CD4-positive, alpha-beta T cell treated with Interleukin-1 beta for 1 hour (primary cell): ENCODE data around the gene PLXNA4.
"Not testable (repeated sequence)": the region's sequence is repeated elsewhere in the genome, so short reads cannot be mapped to it uniquely, and the experiment has no call there.

ENCODE experiments used
- DNase-seq, 2 donors: peaks; one replicate each; pipeline ENCODE4 v3.0.0-alpha.2; 2020 to 2022

PLXNA4 gene, protein sequence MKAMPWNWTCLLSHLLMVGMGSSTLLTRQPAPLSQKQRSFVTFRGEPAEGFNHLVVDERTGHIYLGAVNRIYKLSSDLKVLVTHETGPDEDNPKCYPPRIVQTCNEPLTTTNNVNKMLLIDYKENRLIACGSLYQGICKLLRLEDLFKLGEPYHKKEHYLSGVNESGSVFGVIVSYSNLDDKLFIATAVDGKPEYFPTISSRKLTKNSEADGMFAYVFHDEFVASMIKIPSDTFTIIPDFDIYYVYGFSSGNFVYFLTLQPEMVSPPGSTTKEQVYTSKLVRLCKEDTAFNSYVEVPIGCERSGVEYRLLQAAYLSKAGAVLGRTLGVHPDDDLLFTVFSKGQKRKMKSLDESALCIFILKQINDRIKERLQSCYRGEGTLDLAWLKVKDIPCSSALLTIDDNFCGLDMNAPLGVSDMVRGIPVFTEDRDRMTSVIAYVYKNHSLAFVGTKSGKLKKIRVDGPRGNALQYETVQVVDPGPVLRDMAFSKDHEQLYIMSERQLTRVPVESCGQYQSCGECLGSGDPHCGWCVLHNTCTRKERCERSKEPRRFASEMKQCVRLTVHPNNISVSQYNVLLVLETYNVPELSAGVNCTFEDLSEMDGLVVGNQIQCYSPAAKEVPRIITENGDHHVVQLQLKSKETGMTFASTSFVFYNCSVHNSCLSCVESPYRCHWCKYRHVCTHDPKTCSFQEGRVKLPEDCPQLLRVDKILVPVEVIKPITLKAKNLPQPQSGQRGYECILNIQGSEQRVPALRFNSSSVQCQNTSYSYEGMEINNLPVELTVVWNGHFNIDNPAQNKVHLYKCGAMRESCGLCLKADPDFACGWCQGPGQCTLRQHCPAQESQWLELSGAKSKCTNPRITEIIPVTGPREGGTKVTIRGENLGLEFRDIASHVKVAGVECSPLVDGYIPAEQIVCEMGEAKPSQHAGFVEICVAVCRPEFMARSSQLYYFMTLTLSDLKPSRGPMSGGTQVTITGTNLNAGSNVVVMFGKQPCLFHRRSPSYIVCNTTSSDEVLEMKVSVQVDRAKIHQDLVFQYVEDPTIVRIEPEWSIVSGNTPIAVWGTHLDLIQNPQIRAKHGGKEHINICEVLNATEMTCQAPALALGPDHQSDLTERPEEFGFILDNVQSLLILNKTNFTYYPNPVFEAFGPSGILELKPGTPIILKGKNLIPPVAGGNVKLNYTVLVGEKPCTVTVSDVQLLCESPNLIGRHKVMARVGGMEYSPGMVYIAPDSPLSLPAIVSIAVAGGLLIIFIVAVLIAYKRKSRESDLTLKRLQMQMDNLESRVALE (N-terminal part only)

DNA sequence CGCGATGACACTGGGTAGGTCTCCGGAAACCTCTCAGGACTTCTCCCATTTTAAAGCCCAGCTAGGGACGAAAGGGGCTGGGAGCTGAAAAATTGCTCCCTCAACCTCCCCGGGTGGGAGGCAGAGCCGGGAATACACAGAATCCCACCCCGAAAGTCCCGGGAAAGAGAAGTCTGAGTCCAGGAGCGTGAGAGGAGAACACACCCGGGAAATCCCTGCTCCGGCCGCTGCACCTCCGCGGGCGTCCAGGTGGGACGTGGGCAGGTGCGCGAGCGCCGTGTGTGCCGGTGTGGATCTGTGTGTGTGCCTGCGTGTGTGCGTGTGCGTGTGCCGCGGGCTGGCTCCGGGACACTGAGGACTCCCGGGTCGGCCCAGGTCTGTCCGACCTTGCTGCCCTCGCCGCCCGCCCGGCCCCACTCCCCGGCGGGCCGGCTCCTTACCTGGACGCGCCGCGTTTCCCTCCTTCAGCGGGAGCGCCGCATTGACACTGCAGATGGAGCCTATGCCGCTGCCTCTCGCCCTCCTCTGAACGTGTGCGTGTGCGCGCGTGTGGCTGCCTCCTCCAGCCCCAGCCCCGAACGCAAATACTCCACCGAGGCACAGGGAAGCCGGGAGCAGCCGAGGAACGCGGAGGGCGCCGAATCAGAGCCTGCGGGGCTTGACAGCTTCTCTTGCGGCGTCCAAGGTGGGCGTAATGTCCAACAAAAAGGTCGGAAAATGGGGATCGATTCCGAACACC, at the start of gene PLXNA4:
Gene PLXNA4, minus strand, starts transcription at position 489 of the 739 bp plus-strand sequence. CDS start 67,777 bp downstream, outside the sequence.
- no peak for DNase-seq

DNA sequence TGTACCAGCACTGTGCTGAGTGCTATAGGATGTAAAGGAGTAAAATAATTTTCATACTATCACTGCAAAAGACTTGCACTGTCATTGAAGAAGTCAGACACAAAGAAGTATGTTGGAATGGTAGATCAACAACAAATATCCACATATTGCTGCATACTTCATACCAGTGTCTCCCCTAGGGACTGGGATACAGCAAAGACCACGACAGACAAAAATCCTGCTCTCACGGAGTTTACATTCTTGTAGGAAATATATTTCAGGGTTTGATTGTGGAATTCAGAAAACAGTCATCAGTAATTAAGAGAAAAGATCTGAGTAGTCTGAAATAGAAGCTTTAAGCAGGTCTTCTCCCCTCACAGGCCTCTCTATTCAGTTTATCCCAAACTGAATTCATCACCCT, 49.4 kb upstream of the PLXNA4 start:
- DNase-seq: no peak

DNA sequence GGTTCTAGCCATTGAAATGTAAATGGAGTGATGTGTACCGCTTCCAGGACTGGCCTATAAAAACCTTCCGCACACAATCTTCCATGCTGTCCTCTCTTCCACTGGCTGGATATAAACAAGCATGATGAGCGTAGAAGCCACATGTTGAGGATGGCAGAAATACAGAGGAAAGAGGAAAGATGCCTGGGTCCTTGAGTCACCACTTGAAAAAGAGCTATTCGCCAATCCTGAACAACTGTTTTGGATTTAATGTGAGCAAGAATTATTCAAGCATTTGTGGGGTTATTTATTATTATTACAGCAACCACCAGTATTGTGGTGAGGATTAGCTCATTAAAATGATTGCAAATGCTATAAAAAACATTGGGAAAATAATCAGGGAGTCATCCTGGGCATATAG, 45.8 kb upstream of the PLXNA4 start:
- DNase-seq: no peak

DNA sequence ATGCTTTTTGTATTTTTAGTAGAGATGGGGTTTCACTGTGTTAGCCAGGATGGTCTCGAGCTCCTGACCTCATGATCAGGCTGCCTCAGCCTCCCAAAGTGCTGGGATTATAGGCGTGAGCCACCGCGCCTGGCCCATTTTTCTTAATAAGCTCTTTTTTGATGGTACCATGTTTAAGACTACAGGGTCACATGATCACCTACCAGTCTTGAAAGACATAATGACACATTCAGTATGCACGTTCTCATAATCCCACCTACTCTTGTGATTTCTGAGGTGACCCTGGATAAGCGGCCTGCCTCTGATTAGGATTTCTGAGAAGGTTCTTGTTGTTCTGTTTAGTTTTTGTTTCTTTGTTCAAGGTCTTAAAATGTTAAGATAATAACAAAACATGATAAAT, 43.7 kb upstream of the PLXNA4 start:
- DNase-seq: no peak

DNA sequence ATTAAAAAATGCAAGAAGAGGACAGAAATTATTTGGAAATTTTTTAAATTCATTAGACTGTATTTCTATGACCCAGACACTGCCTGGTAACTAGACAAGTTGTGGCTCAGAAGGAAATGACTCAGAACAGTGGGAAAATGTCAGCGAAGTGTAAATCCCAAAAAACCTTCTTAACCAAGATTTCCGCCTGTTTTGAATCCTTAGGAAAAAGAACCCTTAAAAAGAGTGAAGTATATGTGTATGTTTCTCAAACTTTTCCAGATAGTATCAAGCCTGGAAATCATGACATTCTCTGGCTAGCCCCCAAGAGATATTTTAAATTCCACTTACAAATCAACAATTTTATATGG, 42.7 kb upstream of the PLXNA4 start:
- DNase-seq: no peak

DNA sequence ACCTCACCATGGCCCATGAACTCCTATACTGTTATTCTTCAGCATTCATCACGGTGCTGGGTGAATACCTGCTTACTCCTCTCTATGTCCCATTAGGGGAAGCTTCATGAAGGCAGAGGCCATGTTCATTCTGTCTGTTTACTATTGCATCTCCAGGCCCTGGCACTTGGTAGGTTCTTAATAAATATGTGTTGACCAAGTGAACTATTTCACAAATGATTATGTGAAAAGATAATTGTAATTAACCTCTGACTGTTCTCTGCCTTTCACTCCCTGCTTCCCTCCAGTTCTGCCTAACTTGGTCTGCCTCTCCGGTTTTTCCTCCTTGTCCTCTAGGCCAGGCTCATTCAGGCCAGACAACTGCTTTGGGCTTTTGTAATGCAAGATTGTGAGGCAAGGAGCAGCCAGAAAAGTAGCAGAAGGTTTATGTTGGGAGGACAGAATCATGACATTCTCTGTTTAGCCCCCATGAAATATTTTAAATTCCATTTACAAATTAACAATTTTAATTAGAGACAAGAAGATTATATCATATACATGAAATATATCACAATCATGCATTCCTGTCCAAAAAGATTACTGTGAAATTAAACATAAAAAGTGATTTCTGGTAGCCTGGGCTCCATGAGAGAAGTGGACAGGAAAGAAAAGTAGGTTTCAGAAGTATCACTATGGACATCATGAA, 42.1 kb upstream of the PLXNA4 start:
- DNase-seq: no peak

DNA sequence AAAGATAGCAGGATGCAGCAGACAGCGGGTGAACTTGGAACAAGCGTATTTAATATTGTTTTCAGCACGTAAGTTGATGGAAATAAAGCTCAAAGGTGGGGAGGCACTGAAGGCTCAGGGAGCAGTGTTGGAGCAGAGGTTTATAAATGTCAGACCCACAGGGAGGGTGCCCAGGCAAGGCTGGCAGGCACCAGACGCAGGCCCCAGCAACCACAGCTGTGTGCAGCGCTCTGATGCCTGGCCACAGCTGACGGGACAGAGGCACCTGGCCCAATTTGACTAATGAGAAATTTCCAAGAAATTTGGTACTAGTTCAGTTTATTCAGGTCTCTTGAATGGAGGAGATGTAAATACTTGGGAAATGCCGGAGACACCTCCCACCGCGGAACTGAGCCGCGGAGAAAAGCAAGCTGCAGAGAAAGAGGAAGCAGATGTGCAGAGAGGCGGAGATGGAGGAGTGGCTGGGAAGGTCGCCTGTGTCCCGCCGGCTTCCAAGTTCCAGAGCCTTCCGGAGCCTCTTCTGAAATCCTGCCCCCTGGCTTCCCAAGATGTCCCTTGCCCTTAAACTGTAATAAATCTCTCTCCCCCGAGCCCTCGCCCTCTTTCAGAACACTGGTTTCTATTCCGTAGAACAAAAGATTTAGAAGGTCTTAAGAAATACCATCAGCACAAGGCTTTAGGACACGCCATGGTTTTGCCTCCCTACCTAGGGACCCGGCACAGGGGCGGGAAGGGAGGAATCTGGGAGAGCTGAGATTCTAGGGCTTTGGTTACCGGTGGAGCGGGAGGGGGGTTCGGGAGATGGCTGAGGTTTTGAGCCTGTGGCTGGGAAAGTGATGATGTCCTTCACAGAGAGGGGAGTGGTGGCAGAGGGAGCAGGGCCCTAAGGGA, 38.4 kb upstream of the PLXNA4 start:
- no peak for DNase-seq

DNA sequence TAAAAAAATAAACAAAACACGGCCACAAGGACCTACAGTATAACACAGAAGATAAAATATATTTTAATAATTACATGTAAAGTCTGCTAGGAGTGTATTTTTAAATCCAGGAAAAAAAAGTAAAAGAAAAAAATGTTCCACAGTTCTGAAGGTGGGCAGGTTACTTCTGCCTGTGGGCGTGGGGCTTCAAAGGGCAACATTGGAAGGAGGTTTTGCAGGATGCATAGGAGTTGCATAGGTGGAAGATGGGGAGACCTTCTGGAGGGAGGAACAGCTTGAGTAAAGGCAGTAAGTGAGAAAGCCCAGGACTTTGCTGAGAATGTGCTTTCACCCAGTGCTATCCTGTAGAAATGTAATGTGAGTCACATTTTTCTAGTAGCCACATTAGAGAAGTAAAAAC, 37.5 kb upstream of the PLXNA4 start:
- no peak for DNase-seq

DNA sequence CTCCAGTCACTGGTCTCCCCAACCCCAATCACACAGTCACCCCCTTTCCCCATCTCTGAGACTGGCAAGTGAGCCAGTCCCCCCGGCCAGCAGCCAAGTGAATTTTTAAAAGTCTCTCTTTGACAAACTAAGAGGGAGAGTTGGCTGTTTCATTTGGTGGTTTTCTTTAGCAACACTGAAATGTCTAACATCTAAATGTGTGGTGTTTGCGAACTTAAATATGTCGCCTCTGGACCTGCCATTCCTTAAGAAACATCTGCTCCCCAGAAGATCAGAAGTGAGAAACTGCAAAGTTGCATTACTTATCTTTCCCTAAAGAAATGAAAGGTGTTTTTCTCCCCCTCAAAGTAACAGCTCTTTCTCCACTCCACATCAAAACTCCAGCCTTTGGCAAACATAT, 34.7 kb upstream of the PLXNA4 start:
- no peak for DNase-seq

DNA sequence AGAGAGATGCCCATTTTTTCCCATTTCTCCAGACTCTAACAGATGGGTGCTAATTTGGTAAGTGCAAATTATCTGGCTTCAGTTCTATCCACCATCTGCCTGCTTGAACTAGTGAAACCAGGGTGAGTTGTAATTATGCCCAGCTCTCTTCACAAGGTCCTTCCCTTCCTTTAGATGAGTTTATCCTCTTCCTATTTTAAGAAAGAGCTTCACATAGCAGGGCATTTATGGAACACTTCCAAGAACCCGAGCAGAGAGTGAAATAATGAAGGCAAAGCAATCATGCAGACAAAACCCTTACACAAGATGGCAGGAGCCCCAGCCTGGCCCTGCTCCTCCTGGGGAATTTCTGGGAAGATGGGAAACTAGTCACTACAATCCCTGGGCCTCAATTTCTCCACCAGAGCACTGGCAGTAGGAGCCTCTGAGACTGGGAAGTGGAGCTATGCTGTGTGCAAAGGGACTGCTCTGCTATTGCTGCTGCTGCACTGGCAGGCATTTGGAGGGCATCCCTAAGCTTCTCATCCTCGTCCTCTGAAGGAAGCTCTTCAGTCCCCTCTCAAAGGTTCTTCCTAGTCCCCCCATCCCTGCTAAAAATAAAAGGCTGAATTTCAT, 33.7 kb upstream of the PLXNA4 start:
- no peak for DNase-seq

DNA sequence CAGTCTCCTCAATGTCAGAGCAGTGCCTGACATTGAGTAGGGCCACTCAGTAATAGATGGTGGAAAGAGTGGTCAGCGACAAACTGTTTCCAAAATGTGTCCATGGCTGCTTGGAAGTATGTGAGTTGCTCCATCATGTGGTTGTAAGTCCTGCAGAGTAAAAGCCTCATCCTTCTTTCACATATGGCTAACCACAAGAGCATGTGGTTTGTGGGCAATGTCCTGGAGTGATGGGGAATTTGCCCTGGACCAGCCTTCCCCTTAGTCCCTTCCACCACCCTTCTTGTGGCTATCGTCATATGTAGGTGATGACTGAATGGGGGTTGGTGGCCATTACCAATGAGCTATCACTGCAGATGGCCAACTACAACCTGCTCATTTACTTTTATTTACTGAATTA, 33.0 kb upstream of the PLXNA4 start:
- no peak for DNase-seq

DNA sequence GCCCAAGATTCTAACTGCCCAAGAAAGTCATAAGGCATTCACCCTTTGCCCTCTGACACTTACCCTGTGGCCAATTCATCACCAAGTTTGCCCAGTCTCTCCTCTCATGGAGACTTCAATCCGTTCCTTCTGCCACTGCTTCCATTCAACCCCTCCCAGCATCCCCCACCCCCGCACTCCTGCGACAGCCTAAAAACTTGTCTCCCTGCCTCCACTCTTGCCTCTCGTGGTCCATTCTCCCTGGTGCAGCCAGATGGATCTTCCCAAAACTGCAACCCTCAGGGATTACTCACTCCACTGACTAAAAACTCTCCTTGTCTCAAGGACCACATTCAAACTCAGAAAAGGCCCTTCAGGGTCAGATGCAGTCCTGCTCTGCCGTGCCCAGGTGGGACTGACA, 32.3 kb upstream of the PLXNA4 start:
- DNase-seq: no peak

DNA sequence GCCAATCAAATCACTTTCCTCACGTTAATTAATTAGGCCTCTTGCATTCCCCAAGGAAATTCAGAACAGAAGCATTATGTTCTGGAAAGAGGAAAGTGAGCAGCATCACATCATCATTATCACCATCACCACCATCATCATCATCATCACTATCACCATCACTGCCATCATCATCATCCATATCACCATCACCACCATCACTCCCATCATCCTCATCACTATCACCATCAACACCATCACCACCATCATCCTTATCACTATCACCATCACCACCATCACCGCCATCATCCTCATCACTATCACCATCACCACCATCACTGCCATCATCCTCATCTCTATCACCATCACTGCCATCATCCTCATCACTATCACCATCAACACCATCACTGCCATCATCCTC, 31.4 kb upstream of the PLXNA4 start:
- no peak for DNase-seq

DNA sequence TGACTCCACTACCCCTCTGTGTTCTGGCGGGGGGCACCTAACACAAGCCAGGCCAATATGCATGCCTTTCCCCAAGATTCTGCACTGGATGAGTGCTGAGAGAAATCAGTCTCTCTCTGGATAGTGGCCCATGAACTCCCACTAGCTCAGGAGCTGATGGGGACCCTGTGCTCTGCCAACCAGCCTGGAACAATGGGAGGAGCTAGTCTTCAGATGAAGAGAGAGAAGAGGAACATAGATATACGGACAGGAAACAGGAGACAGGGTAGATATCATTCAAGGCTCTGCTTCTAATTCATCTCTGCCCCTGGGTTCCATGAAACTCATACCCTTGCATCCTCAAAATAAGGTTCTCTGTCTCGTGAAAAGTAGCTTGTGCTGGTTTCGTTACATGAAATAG, 27.9 kb upstream of the PLXNA4 start:
- no peak for DNase-seq

DNA sequence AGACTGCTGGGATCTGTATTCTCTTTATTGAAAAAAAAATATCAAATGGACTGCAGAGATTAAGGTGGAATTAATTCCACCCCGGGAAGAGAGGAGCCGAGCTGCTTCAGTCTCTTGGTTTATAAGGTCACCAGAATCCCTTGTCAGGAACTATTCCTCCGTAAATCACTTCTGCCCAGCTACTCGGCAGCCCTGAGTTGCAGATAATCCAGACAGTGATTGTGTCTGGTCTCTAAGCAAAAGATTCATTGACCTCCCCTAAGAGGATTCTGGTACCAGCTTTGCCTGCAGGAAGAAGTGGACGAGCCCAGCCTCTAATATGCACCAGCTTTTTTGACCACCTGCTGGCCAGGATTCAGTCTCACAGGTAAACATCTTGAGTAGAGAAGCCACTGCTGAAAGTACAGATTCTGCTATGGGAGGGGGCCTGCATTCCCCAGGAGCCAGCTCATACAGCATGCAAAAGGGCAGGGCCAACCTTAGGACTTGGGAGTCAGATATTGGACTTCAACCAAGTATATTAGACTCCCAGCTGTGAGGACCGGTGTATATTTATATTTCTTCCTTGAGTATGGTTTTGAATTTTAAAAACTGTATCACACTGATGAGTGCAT, 27.1 kb upstream of the PLXNA4 start:
- no peak for DNase-seq

DNA sequence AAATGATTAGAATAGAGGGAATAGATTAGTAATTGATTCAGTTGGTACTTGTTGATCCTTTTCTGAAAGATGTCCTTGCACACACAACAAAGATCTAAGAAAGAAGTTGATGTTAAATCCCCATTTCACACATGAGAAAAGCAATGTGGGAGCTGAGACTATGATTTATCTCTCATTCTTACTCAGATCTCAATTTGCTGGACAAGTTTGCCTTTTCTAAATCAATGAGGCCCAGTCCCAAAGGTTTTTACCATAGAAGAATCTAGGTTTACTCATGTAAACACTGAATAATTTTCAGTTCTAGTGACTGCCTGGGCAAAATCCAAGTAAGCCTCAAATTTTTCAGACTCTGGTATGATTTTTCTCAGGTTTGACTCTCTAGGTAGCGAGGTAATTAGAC, 25.5 kb upstream of the PLXNA4 start:
- DNase-seq: no peak

DNA sequence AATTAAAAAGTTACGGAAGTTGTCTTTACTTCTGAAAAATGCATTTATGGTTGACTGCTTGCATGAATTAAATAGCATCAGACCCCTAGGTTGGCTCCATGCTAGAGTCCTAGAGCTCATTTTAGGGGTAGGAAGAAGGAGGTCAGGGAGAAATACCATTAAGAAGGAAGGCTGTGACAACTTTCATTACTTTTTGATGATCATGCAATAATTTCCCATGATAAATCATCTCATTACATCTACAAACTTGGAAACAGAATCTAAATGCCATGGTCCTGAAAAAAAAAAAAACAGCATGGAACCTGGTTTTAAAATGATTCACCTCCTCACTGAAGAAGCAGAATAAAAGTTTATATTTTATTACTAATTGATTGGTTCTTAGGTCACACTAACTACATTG, 20.3 kb upstream of the PLXNA4 start:
- no peak for DNase-seq

DNA sequence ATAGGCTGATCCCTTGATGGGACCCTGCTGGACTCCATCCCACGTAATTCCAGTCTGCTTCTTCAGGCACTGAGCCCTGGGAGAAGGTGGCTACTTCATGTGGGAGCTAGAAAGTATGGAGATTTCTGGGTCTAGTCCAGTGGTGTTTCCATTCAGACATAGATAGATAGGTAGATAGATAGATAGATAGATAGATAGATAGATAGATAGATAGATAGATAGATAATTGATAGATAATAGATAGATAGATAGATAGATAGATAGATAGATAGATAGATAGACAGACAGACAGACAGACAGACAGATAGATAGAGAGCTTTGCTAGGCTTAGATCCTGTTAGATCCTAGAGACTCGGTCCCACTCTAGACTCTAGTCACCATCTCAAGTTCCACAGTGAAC, 18.5 kb upstream of the PLXNA4 start:
- DNase-seq: not testable (repeated sequence)

DNA sequence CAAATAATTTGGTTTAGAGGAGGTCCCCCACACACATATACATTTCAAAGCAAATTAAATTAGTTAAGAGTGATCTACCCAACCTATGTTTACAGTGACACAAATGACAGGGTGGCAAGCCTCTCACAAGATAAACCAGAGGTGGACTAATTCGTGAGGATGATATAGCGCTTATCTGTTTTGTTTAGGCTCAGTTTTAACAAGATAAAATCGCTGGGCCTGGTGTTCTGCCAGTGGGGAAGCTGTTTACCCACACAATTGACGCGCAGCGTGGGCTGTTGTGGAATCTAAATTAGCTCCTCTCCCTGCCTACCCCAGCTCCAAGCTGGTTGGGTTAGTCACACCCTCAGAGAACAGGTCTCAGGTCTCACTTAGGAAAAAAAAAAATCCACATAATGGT, 16.7 kb upstream of the PLXNA4 start:
- no peak for DNase-seq
